ENCODE measurements around the gene HLA-A. TPM values are rescaled to one million over a fixed set of nuclear protein-coding genes. Genes with fewer than 3 reads are reported as not detected.

Gene HLA-A
- total and polyA plus RNA-seq, 2 donors (not counting 3 experiments of a cell fraction or from before 2014, with no cell fraction given): 294 to 822 TPM

- Histone ChIP-seq H3K79me2 (ENCODE audit: control insufficient read depth, insufficient read depth, low read length) (peaks cover 9% of the 10 kb centered on the region), H2AFZ (ENCODE audit: low read depth, low read length) (no peak overlapping the region), H4K20me1 (replicated peaks; ENCODE audit: control insufficient read depth, extremely low read depth, insufficient read depth, low read length) (no peaks in the 10 kb centered on the region), H3K27ac (ENCODE audit: insufficient read depth, low read depth, low read length) (no peak overlapping the region), H3K27me3 (ENCODE audit: control insufficient read depth in 2 of 2, insufficient read depth in 2 of 2, low read length in 2 of 2) (peaks cover 0 to 1% of the 10 kb centered on the region in 2 experiments), H3K4me2 (ENCODE audit: insufficient read depth, low read length) (no peak overlapping the region), H3K9me1 (replicated peaks; ENCODE audit: control insufficient read depth, extremely low read depth, insufficient read depth, low read length) (no peaks in the 10 kb centered on the region), H3K9ac (replicated peaks; ENCODE audit: extremely low read depth, insufficient read depth, low read length) (no peak overlapping the region), H3K9me3 (replicated peaks; ENCODE audit: control insufficient read depth, insufficient read depth, low read length) (no peaks in the 10 kb centered on the region), H3K4me3 (replicated peaks in 1 of 3; ENCODE audit: insufficient read depth in 1 of 3, low read depth in 1 of 3, low read length in 3 of 3) (no peak overlapping the region), H3K4me1 (ENCODE audit: control insufficient read depth, extremely low read depth, insufficient read depth, low read length) (no peaks in the 10 kb centered on the region), H3K36me3 (ENCODE audit: control insufficient read depth in 2 of 2, extremely low read depth in 1 of 2, insufficient read depth in 2 of 2, low read length in 2 of 2) (peaks cover 0 to 9% of the 10 kb centered on the region in 2 experiments)
- TF ChIP-seq POLR2AphosphoS5 (IDR thresholded peaks at IDR 0.05; ENCODE audit: insufficient read depth, low read depth, low read length) (no peak), MAX (IDR thresholded peaks at IDR 0.05; ENCODE audit: insufficient read depth, insufficient read length) (no peak), GATA2 (IDR thresholded peaks at IDR 0.05; ENCODE audit: insufficient read depth, insufficient read length, low read depth, low read length) (no peak), EZH2 (IDR thresholded peaks at IDR 0.05; ENCODE audit: borderline replicate concordance, low read depth, low read length, severe bottlenecking) (no peak), JUN (IDR thresholded peaks at IDR 0.05; ENCODE audit: borderline replicate concordance, insufficient read depth, insufficient read length, low read depth) (no peak), FOS (IDR thresholded peaks at IDR 0.05; ENCODE audit: borderline replicate concordance, insufficient read depth, low read length) (no peak), MYC (IDR thresholded peaks at IDR 0.05; ENCODE audit: low read depth, low read length) (no peak), CTCF (IDR thresholded peaks at IDR 0.05; ENCODE audit: extremely low read depth in 1 of 2, insufficient read depth in 1 of 2, low read depth in 1 of 2, low read length in 2 of 2) (no peak), POLR2A (IDR thresholded peaks at IDR 0.05; ENCODE audit: low read depth, low read length) (no peak)
- BruUV-seq (replicated peaks): no TSS peak
- intact Hi-C loops (cut with micrococcal nuclease) (loop anchor here (1.0 kb wide), 1 partner anchor 54 kb away; no protein-coding TSS in a partner anchor), dilution Hi-C loops (cut with MboI; ENCODE audit: extremely low pct_ligation_motif_present, low sequenced_read_pairs) (no loop called here)
- FAIRE-seq (no peak), DNase-seq (ENCODE audit: low read depth, low spot score) (no peak)
- CTCF ChIA-PET: interaction anchor here (0.9 to 1.2 kb wide), 2 partner anchors 16 to 93 kb away, joined by 3 to 5 read pairs; no protein-coding TSS in a partner anchor
- POLR2A ChIA-PET: no interaction called here
These were observed 1.3 kb upstream of the HLA-A start for GRCh38 chr6:29941016-29941415.
